GM12878 (cell line): ENCODE results near the gene RAB3A. TPM values are rescaled to one million over a fixed set of nuclear protein-coding genes. Genes with fewer than 3 reads are reported as not detected.
A peak's percentile ranks its signal among the peaks of the same experiment; 100 is the strongest.

Source experiments
- BCL3 ChIP-seq: IDR thresholded peaks from 2 replicates; pipeline ENCODE4 v1.6.1; 2011; ENCODE audit warnings: borderline replicate concordance, low read depth, mild to moderate bottlenecking, moderate library complexity, low read length; ENCODE audit not compliant: insufficient read depth, poor library complexity, severe bottlenecking
- BMI1 ChIP-seq: fragments of 450-650 bp; IDR thresholded peaks from 2 replicates; pipeline ENCODE4 v1.6.1; 2016; ENCODE audit warnings: mild to moderate bottlenecking, moderate library complexity, borderline replicate concordance
- BRCA1 ChIP-seq: IDR thresholded peaks from 2 replicates; pipeline ENCODE4 v1.6.1; 2011; ENCODE audit warnings: low read depth, low read length, improper control_type of control experiment
- CEBPB ChIP-seq, 2 experiments: fragments of 150-350 bp in 1 of 2; IDR thresholded peaks; 2 replicates each; pipeline ENCODE4 v1.6.1; 2012 to 2014; ENCODE audit warnings: low read depth in 2 of 2, low read length in 2 of 2, borderline replicate concordance in 1 of 2, inconsistent platforms in 1 of 2
- EP300 ChIP-seq, 2 experiments: fragments of 150-350 bp in 1 of 2; IDR thresholded peaks; 2 replicates each; pipeline ENCODE4 v1.6.1; 2011 to 2012; ENCODE audit warnings: low read depth in 2 of 2, low read length in 2 of 2, borderline replicate concordance in 1 of 2, improper control_type of control experiment in 1 of 2, inconsistent platforms in 1 of 2; ENCODE audit not compliant: control insufficient read depth in 1 of 2
- ESRRA ChIP-seq: IDR thresholded peaks from 2 replicates; pipeline ENCODE4 v1.6.1; 2012; ENCODE audit warnings: mild to moderate bottlenecking, low read length, improper control_type of control experiment
- FOXM1 ChIP-seq: IDR thresholded peaks from 2 replicates; pipeline ENCODE4 v1.6.1; 2012; ENCODE audit warnings: low read depth, mild to moderate bottlenecking, inconsistent platforms, low read length, moderate library complexity
- HCFC1 ChIP-seq: fragments of 150-350 bp; IDR thresholded peaks from 2 replicates; pipeline ENCODE4 v1.6.1; 2014; ENCODE audit warnings: low read length
- JUNB ChIP-seq: IDR thresholded peaks from 2 replicates; pipeline ENCODE4 v1.6.1; 2016; ENCODE audit warnings: antibody characterized with exemption, mild to moderate bottlenecking
- KLF5 ChIP-seq: fragments of 450-650 bp; IDR thresholded peaks from 2 replicates; pipeline ENCODE4 v1.6.1; 2014; ENCODE audit warnings: mild to moderate bottlenecking; ENCODE audit not compliant: partially characterized antibody
- NR2F1 ChIP-seq: fragments of 450-650 bp; conservative IDR thresholded peaks from 2 replicates; pipeline ENCODE4 v1.6.1; 2017; ENCODE audit warnings: mild to moderate bottlenecking
- PAX5 ChIP-seq: IDR thresholded peaks from 2 replicates; pipeline ENCODE4 v1.6.1; 2011; ENCODE audit warnings: low read depth, low read length, borderline replicate concordance
- POLR2A ChIP-seq: IDR thresholded peaks from 2 replicates; pipeline ENCODE4 v1.6.1; 2011; ENCODE audit warnings: low read depth, mild to moderate bottlenecking, low read length
- RAD51 ChIP-seq: fragments of 450-650 bp; IDR thresholded peaks from 2 replicates; pipeline ENCODE4 v1.6.1; 2016; ENCODE audit warnings: moderate library complexity, mild to moderate bottlenecking, inconsistent platforms
- REST ChIP-seq: IDR thresholded peaks from 2 replicates; pipeline ENCODE4 v1.6.1; 2012; ENCODE audit warnings: mild to moderate bottlenecking, low read depth, low read length
- SMC3 ChIP-seq: IDR thresholded peaks from 2 replicates; pipeline ENCODE4 v1.6.1; 2011; ENCODE audit warnings: low read length, improper control_type of control experiment, borderline replicate concordance
- SPI1 ChIP-seq: IDR thresholded peaks from 2 replicates; pipeline ENCODE4 v1.6.1; 2011; ENCODE audit warnings: low read depth, mild to moderate bottlenecking, low read length, moderate library complexity, borderline replicate concordance; ENCODE audit not compliant: insufficient read depth
- STAT1 ChIP-seq: fragments of 450-650 bp; conservative IDR thresholded peaks from 2 replicates; pipeline ENCODE4 v1.6.1; 2014; ENCODE audit warnings: antibody characterized with exemption, mild to moderate bottlenecking
- SUPT20H ChIP-seq: IDR thresholded peaks from 2 replicates; pipeline ENCODE4 v1.6.1; 2011; ENCODE audit warnings: low read depth, mild to moderate bottlenecking, low read length, moderate library complexity, borderline replicate concordance; ENCODE audit not compliant: control insufficient read depth
- TAF1 ChIP-seq: IDR thresholded peaks from 2 replicates; pipeline ENCODE4 v1.6.1; 2011; ENCODE audit warnings: mild to moderate bottlenecking, low read depth, low read length, borderline replicate concordance
- YY1 ChIP-seq: IDR thresholded peaks from 2 replicates; pipeline ENCODE4 v1.6.1; 2011; ENCODE audit warnings: low read depth, mild to moderate bottlenecking, low read length
- polyA plus RNA-seq, 11 experiments: library from polyadenylated mRNA; depleted of rRNA in 4 of 11; unstranded in 6 of 11; stranded (reverse) in 5 of 11; fragments of >200 nt; fragmentation: Nextera tagmentation in 4 of 11; fragmentation: Illumina TruSeq in 1 of 11; extraction: Ambion mirVana in 4 of 11; extraction: Trizol in 1 of 11; gene quantifications; 1 replicate in 1 of 11; 2 replicates in 10 of 11; pipeline versions ENCODE4 v1.2.1 to v1.2.3, GENCODE V29; 2011 to 2016; ENCODE audit warnings: inconsistent platforms in 2 of 11, missing spikeins in 2 of 11, low read depth in 1 of 11
- total RNA-seq, 4 experiments: library from RNA; depleted of rRNA in 3 of 4; stranded (reverse); fragments of >200 nt in 3 of 4; fragmentation: Illumina TruSeq in 1 of 4; extraction: Trizol in 1 of 4; gene quantifications; 2 replicates each; pipeline versions ENCODE4 v1.2.1 to v1.2.3, GENCODE V29; 2013 to 2021
- TF ChIP-seq, protein P1 (sequence below): IDR thresholded peaks from 2 replicates; pipeline ENCODE4 v1.6.1; 2011; ENCODE audit warnings: borderline replicate concordance, low read depth, mild to moderate bottlenecking, moderate library complexity, mixed read lengths, low read length; ENCODE audit not compliant: insufficient read depth; ENCODE audit errors: extremely low read length
- TF ChIP-seq, protein P2 (sequence below): fragments of 450-650 bp; IDR thresholded peaks from 2 replicates; pipeline ENCODE4 v1.6.1; 2016; ENCODE audit warnings: mild to moderate bottlenecking

Gene RAB3A
- total and polyA plus RNA-seq, 10 of the 15 experiments (the other 5 are each of a cell fraction or from before 2014, with no cell fraction given) = 0.07 to 3.5 (median 1.2) TPM; not detected in 1

GRCh38 chr19:18152817-18153555 lies 50.9 kb downstream of the RAB3A start, which contains the start of gene PIK3R2 (continued):
- TF ChIP-seq, protein P1, sequence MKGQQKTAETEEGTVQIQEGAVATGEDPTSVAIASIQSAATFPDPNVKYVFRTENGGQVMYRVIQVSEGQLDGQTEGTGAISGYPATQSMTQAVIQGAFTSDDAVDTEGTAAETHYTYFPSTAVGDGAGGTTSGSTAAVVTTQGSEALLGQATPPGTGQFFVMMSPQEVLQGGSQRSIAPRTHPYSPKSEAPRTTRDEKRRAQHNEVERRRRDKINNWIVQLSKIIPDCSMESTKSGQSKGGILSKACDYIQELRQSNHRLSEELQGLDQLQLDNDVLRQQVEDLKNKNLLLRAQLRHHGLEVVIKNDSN = no peak
- TF ChIP-seq REST (no peak), RAD51 (no peak), BRCA1 (peak; percentile 74), ESRRA (no peak), TAF1 (no peak), CEBPB (IDR thresholded peaks at IDR 0.05; ENCODE audit: borderline replicate concordance in 1 of 2, low read depth in 2 of 2, low read length in 2 of 2) (no peak), POLR2A (peak; percentile 51), SUPT20H (no peak), YY1 (peak; percentile 1; the same call in 1 of the 2 replicates), STAT1 (0 out of 2 replicates have a peak, but pooled peaks have one; percentile 62), NR2F1 (peak; percentile 55; the same call in 1 of the 2 replicates), JUNB (no peak), SPI1 (no peak), KLF5 (no peak), FOXM1 (no peak), BCL3 (peak; percentile 22), EP300 (IDR thresholded peaks at IDR 0.05; ENCODE audit: borderline replicate concordance in 1 of 2, control insufficient read depth in 1 of 2, low read depth in 2 of 2, low read length in 2 of 2) (0 out of 4 replicates have a peak, but pooled peaks of 1 of the 2 experiments have one; percentile 2), BMI1 (no peak), SMC3 (no peak), HCFC1 (peak; percentile 15; the same call in 1 of the 2 replicates), PAX5 (0 out of 2 replicates have a peak, but pooled peaks have one; percentile 15)
- TF ChIP-seq, protein P2, sequence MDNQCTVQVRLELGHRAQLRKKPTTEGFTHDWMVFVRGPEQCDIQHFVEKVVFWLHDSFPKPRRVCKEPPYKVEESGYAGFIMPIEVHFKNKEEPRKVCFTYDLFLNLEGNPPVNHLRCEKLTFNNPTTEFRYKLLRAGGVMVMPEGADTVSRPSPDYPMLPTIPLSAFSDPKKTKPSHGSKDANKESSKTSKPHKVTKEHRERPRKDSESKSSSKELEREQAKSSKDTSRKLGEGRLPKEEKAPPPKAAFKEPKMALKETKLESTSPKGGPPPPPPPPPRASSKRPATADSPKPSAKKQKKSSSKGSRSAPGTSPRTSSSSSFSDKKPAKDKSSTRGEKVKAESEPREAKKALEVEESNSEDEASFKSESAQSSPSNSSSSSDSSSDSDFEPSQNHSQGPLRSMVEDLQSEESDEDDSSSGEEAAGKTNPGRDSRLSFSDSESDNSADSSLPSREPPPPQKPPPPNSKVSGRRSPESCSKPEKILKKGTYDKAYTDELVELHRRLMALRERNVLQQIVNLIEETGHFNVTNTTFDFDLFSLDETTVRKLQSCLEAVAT = no peak
